GM19372 (cell line): ENCODE data around the gene PPP1R7.

ENCODE experiments used
- ATAC-seq: cut with Tn5 transposase; IDR thresholded peaks from one replicate; pipeline ENCODE4 v1.9.1; 2021; ENCODE audit warnings: mild to moderate bottlenecking, low read depth, moderate library complexity; ENCODE audit not compliant: unreplicated experiment

PPP1R7 gene

DNA sequence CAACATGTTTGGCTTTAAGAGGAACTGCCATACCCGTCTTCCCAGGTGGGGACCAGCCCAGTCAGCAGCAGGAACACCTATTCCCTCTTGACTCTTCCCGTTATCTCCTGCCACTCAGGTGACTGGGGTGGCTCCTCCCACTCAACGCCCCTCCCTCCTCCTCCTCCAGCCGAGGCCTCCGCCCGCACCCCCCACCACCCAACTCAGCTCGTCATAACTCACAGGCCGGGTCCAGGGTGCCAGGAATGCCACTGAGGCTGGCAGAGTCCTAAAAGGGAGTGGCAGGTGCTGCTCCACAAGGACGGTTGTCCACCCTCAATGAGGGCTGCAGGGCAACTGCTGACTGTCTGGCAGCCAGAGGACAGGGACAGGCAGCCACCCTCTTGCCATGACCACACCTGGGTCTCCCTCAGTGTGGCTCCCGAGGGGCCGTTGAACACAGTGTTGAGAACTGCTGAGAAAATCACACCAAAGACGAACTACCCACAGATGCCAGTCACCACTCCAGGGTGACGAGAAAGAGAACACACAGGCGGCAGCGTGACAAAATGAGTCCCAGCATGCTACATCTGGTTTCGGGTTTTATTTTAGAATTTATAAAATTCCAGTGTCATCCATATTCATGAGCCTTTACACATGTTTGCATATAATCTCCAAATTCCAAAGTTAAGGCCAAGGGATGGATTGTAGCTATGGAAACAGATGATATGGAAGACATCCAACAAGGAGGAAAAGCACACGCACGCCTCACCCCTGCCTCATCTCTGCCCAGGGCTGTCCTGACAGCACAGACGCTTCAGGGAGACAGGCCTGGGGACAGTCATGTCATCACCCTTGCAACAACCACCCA lies 76.7 kb downstream of the PPP1R7 start:
- ATAC-seq, result no peak

DNA sequence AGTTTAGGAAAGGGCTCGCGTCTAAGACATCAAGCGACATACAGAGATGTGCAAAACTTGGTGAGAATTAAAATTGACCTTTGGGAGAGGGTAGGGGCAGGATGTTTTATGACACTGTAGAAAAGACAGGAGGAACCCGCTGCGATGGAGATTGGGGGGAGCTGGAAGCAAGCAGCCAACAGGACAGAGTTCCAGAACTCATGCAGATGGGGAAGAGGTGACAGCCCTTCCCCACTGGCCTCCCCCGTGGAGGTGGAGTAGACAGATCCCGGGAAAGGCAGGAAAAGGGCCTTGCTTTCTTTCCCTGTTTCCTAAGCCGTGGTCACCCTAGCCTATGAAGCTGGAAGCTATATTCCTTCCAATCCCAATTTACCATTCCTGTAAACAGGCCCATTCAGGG lies 77.3 kb downstream of the PPP1R7 start:
- no peak for ATAC-seq

DNA sequence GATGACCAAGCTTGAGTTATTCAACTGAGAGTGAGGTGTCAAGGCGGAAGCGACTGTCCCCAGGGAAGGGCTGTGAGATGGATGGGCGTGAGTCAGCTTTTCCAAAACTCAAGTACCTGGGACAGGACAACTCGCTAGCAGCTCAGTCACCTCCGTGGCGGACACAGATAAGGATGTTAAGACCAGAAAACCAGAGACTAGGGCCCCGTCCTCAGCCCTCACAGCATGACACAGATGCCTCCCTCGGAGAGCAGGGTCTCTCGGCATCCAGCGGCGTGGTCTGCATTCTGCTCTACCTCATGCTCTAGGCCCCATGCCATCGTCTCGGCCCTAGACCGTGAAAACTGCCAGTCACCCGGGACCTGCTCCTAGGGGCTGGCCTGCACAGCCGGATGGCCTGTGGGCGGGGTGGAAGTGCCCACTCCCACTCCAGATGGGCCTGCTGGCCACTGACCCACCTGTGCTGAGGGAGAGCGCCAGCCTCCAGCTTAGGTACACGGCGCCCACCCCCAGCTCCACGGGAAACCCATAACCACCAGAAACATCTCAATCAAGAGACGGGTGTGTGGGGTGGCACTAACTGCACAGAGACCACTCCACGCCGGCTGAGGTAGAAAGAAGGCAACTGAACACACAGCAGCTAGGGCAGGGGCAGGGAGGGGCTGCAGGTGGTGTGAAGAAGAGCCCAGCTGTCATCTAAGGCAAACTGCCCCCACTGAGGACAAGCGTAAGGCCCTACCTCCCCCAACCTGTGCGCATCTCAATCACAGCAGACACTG lies 78.0 kb downstream of the PPP1R7 start:
- no peak for ATAC-seq

DNA sequence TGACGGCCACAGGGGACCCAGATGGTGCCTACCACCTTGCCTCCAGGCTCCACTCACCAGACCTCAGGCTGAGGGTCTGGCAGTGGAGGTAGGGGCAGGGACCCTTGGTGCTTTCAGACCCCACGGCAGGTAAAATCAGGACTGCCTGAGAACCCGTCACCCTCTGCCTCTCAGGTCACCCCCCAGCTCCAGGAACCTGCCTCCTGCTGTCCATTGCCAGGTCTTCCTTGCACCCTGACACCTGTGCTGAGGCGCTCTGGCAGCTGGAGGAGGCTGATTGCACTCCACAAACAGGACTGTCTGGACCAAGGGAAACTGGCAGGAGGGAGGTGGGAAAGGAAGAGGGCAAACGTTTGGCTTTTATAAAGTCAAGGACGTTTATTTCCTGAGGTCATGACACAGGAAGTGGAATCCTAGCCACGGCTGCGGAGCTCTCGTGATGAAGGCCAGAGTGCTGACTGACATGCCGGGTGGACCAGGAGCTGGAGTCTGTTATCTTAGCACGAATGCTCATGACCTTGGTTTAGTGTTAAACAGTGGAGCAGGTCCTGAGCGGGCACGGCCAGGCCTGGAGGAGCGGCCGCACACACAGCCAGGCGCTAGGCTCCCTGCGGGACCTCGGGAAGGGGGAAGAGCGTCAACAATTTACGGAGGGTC lies 78.7 kb downstream of the PPP1R7 start:
- no peak for ATAC-seq

DNA sequence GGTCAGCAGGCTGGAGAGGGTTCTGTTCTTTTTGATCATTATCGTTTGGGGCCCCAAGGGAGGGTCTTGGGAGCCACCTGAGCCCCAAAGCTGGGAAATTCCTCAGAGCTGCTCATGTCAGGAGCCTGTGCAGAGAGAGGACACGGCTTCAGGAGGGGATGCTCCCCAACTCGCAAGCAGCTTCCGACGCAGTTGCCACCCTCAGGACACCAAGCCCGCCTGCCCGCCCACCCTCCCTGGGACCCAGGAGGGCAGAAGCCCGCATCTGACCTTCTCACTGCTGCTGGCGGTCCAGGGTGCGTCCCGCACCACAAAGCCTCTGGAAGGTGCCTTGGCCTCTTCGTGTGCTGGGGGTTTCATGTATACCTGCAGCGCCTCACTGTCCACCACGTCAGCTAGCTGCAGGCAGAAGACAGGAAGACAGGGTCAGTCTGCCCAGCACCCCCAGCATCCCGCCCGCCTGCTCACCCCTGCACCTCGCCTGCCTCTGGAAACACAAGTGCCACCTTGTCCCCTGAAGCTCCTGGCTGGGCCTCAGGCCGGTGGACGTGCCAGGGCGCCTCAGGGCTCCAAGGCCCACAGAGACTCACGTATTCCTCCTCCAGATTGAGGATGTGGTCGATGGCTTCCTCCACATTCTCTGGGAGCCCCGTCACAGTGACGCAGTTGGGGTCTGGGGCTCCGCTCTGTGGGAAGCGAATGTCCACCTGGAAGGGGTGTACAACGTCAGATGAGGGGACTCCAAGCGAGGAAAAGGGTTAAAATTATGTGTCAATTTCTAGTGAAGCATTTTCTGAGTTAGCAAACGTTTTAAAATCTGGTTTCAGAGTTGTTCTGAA lies 79.5 kb downstream of the PPP1R7 start:
- no peak for ATAC-seq

DNA sequence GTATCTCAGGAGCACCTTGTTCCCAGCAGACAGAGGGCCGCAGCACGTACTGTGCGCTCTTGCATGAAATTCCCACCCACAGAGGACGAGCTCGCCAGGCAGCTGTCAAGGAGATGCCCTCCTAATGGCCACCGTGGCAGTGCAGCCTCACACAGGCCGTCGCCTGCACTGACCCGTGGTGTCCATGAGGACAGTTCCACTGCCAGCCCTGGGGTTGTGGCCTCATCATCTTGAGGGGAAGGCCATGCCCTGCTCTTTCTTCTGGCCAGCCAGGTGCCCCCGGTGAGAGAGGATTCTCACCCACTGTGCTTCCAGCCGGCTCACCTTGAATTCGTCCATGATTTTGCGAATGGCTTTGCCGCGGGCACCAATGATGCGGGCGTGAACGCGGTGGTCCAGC lies 80.2 kb downstream of the PPP1R7 start:
- no peak for ATAC-seq

DNA sequence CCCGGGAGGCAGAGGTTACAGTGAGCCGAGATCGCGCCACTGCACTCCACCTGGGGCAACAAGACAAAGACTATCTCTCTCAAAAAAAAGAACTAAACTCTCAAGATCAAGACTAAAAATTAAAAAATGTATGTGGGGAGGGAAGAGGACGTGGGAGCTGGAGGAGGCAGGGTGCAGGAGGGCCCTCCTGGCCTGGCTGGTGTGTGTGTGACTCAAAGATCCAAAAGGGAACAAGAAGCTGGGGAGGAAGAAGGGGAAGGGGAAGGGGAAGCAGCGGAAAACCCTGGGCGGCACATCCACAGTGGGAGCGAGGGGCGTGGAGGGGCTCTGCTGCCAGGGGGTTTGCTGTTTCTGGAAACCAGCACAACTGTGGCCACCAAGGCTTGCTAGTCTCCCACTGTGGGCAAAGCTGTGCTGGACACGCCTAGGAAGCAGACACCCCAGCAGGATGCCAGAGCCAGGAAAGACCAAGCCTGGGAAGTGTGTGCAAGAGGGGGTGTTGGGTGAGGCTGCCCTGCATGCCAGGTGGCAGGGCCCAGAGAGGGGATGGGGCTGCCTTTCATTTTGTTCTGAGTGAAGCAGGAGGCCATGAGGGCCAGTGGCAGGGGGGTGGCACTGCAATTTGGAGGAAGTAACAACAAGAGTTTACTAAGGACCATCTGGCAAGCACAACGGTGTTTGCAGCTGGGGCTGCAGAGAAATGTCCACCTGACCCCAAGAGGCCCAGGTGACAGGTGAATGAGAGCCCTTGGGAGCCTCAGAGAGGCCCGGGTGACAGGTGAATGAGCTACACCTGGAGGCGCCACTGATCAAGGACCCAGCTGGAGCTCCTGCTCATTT lies 82.7 kb downstream of the PPP1R7 start:
- no peak for ATAC-seq
